ENCODE measurements around the gene CDKAL1.

Gene CDKAL1

GRCh38 chr6:21180155-21180554 lies 645.9 kb downstream of the CDKAL1 start:
- H2BK5ac ChIP-seq (ENCODE audit: low read depth, low read length, poor library complexity, severe bottlenecking) = no peak overlapping the region
- H2AFZ ChIP-seq (ENCODE audit: low read depth, low read length) = no peak overlapping the region
- H3K14ac ChIP-seq (ENCODE audit: low read length in 2 of 2) = no peak overlapping the region
- H3K9me3 ChIP-seq (ENCODE audit: control insufficient read depth, low read length) = peaks cover 5% of the 10 kb centered on the region
- no peak overlapping the region for H3K27ac ChIP-seq (ENCODE audit: low read length, poor library complexity, severe bottlenecking)
- no peak overlapping the region for H2BK12ac ChIP-seq (ENCODE audit: low read length in 2 of 2)
- H4K91ac ChIP-seq (ENCODE audit: low read length) = no peak overlapping the region
- no peak for DNase-seq
- no peak overlapping the region for H3K4ac ChIP-seq (ENCODE audit: low read depth in 1 of 2, low read length in 2 of 2)
- no peak overlapping the region for H3K9ac ChIP-seq (ENCODE audit: low read length)
- no peaks in the 10 kb centered on the region for H3K27me3 ChIP-seq (ENCODE audit: control insufficient read depth in 1 of 2, insufficient read depth in 1 of 2, low read length in 2 of 2)
- no peaks in the 10 kb centered on the region for H3K79me1 ChIP-seq (replicated peaks; ENCODE audit: low read length, poor library complexity, severe bottlenecking)
- no peak overlapping the region for H3K4me2 ChIP-seq (ENCODE audit: low read length, poor library complexity, severe bottlenecking)
- no peak overlapping the region for H2BK15ac ChIP-seq (ENCODE audit: low read depth, poor library complexity, severe bottlenecking)
- 100% methylated on average over 1 of the region's 1 CpG for WGBS
- H3K18ac ChIP-seq (ENCODE audit: low read depth in 1 of 2, low read length in 2 of 2) = no peak overlapping the region
- H2AK5ac ChIP-seq (ENCODE audit: low read length, severe bottlenecking) = no peak overlapping the region
- H3K4me1 ChIP-seq (ENCODE audit: control insufficient read depth, insufficient read depth, low read depth, low read length) = no peaks in the 10 kb centered on the region
- no peak overlapping the region for H3K23ac ChIP-seq (ENCODE audit: low read length in 2 of 2)
- H3K36me3 ChIP-seq (ENCODE audit: control insufficient read depth in 1 of 2, insufficient read depth in 2 of 2, low read depth in 1 of 2, low read length in 2 of 2) = no peaks in the 10 kb centered on the region
- H3K4me3 ChIP-seq (ENCODE audit: insufficient read depth in 1 of 2, low read depth in 1 of 2, low read length in 2 of 2) = no peak overlapping the region
- no peak overlapping the region for H2BK120ac ChIP-seq (ENCODE audit: low read depth, low read length)
- H4K8ac ChIP-seq (ENCODE audit: low read length) = no peak overlapping the region

DNA sequence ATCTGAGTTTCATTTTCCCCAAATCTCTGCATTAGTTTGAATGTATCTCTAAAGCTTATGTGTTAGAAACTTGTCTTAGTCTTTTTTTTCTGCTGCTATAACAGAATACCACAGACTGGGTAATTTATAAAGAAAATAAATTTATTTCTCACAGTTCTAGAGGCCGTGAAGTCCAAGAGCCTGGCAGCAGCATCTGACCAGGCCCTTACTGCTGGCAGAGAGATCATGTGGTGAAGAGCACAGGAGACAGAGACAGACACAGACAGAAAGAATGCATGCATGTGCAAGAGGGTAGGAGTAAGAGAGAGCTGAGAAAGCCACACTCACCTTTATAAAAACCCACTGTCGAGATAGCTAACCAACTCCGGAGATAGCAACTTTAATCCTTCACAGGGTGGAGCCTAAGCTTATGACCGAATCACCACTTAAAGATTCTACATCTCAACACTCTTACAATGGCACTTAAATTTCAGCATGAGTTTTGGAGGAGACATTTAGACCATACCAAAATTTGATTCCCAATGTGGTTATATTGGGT lies 646.6 kb downstream of the CDKAL1 start:
- H2AK5ac ChIP-seq (ENCODE audit: low read length, severe bottlenecking) = no peak overlapping the region
- H3K9me3 ChIP-seq (ENCODE audit: control insufficient read depth, low read length) = peaks cover 5% of the 10 kb centered on the region
- H2BK120ac ChIP-seq (ENCODE audit: low read depth, low read length) = no peak overlapping the region
- no peak overlapping the region for H3K27ac ChIP-seq (ENCODE audit: low read length, poor library complexity, severe bottlenecking)
- H2AFZ ChIP-seq (ENCODE audit: low read depth, low read length) = no peak overlapping the region
- no peak for DNase-seq
- no peaks in the 10 kb centered on the region for H3K4me1 ChIP-seq (ENCODE audit: control insufficient read depth, insufficient read depth, low read depth, low read length)
- H3K14ac ChIP-seq (ENCODE audit: low read length in 2 of 2) = no peak overlapping the region
- H2BK5ac ChIP-seq (ENCODE audit: low read depth, low read length, poor library complexity, severe bottlenecking) = no peak overlapping the region
- H2BK12ac ChIP-seq (ENCODE audit: low read length in 2 of 2) = no peak overlapping the region
- H4K8ac ChIP-seq (ENCODE audit: low read length) = no peak overlapping the region
- H3K36me3 ChIP-seq (ENCODE audit: control insufficient read depth in 1 of 2, insufficient read depth in 2 of 2, low read depth in 1 of 2, low read length in 2 of 2) = no peaks in the 10 kb centered on the region
- H3K23ac ChIP-seq (ENCODE audit: low read length in 2 of 2) = no peak overlapping the region
- H3K9ac ChIP-seq (ENCODE audit: low read length) = no peak overlapping the region
- H2BK15ac ChIP-seq (ENCODE audit: low read depth, poor library complexity, severe bottlenecking) = no peak overlapping the region
- H3K27me3 ChIP-seq (ENCODE audit: control insufficient read depth in 1 of 2, insufficient read depth in 1 of 2, low read length in 2 of 2) = no peaks in the 10 kb centered on the region
- no peak overlapping the region for H3K18ac ChIP-seq (ENCODE audit: low read depth in 1 of 2, low read length in 2 of 2)
- no peak overlapping the region for H4K91ac ChIP-seq (ENCODE audit: low read length)
- 96% methylated on average over 4 of the region's 4 CpGs for WGBS
- H3K4ac ChIP-seq (ENCODE audit: low read depth in 1 of 2, low read length in 2 of 2) = no peak overlapping the region
- no peaks in the 10 kb centered on the region for H3K79me1 ChIP-seq (replicated peaks; ENCODE audit: low read length, poor library complexity, severe bottlenecking)
- H3K4me3 ChIP-seq (ENCODE audit: insufficient read depth in 1 of 2, low read depth in 1 of 2, low read length in 2 of 2) = no peak overlapping the region
- no peak overlapping the region for H3K4me2 ChIP-seq (ENCODE audit: low read length, poor library complexity, severe bottlenecking)

- H2BK15ac ChIP-seq (ENCODE audit: low read depth, poor library complexity, severe bottlenecking) = no peak overlapping the region
- H4K91ac ChIP-seq (ENCODE audit: low read length) = no peak overlapping the region
- H3K4me2 ChIP-seq (ENCODE audit: low read length, poor library complexity, severe bottlenecking) = no peak overlapping the region
- no peak for DNase-seq
- H3K27ac ChIP-seq (ENCODE audit: low read length, poor library complexity, severe bottlenecking) = no peak overlapping the region
- H2AK5ac ChIP-seq (ENCODE audit: low read length, severe bottlenecking) = no peak overlapping the region
- H3K4ac ChIP-seq (ENCODE audit: low read depth in 1 of 2, low read length in 2 of 2) = no peak overlapping the region
- no peak overlapping the region for H3K9ac ChIP-seq (ENCODE audit: low read length)
- H3K18ac ChIP-seq (ENCODE audit: low read depth in 1 of 2, low read length in 2 of 2) = no peak overlapping the region
- no peaks in the 10 kb centered on the region for H3K36me3 ChIP-seq (ENCODE audit: control insufficient read depth in 1 of 2, insufficient read depth in 2 of 2, low read depth in 1 of 2, low read length in 2 of 2)
- peaks cover 5% of the 10 kb centered on the region for H3K9me3 ChIP-seq (ENCODE audit: control insufficient read depth, low read length)
- H3K14ac ChIP-seq (ENCODE audit: low read length in 2 of 2) = no peak overlapping the region
- H2BK5ac ChIP-seq (ENCODE audit: low read depth, low read length, poor library complexity, severe bottlenecking) = no peak overlapping the region
- H3K4me3 ChIP-seq (ENCODE audit: insufficient read depth in 1 of 2, low read depth in 1 of 2, low read length in 2 of 2) = no peak overlapping the region
- H2BK12ac ChIP-seq (ENCODE audit: low read length in 2 of 2) = no peak overlapping the region
- no peak overlapping the region for H2AFZ ChIP-seq (ENCODE audit: low read depth, low read length)
- H3K23ac ChIP-seq (ENCODE audit: low read length in 2 of 2) = no peak overlapping the region
- H3K4me1 ChIP-seq (ENCODE audit: control insufficient read depth, insufficient read depth, low read depth, low read length) = no peaks in the 10 kb centered on the region
- no peak overlapping the region for H4K8ac ChIP-seq (ENCODE audit: low read length)
- 100% methylated on average over 1 of the region's 1 CpG for WGBS
- H3K27me3 ChIP-seq (ENCODE audit: control insufficient read depth in 1 of 2, insufficient read depth in 1 of 2, low read length in 2 of 2) = no peaks in the 10 kb centered on the region
- H3K79me1 ChIP-seq (replicated peaks; ENCODE audit: low read length, poor library complexity, severe bottlenecking) = no peaks in the 10 kb centered on the region
- H2BK120ac ChIP-seq (ENCODE audit: low read depth, low read length) = no peak overlapping the region
Measured at GRCh38 chr6:21181866-21182265, 647.6 kb downstream of the CDKAL1 start.

DNA sequence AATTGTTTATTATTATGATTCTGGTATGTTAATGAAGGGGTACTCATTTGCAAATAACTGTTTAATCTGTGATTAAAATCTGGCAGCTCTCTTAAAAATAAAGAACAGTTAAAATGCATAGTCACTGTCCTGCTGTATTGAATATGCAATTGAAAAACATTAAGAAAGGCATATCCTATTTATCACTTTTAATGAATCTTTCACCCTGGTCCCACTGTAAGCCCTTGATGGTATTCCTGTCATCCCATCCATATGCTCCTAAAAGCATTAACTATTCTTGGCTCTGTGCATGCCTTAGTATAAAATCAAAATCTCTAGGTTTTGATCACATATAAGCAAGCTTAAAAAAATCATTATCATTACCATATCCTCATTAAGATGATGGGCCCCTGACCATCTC lies 648.3 kb downstream of the CDKAL1 start:
- Histone ChIP-seq H2BK5ac (ENCODE audit: low read depth, low read length, poor library complexity, severe bottlenecking) (no peak overlapping the region), H3K4me3 (ENCODE audit: insufficient read depth in 1 of 2, low read depth in 1 of 2, low read length in 2 of 2) (no peak overlapping the region), H3K9ac (ENCODE audit: low read length) (no peak overlapping the region), H3K27ac (ENCODE audit: low read length, poor library complexity, severe bottlenecking) (no peak overlapping the region), H3K4me2 (ENCODE audit: low read length, poor library complexity, severe bottlenecking) (no peak overlapping the region), H2BK12ac (ENCODE audit: low read length in 2 of 2) (no peak overlapping the region), H2AFZ (ENCODE audit: low read depth, low read length) (no peak overlapping the region), H3K27me3 (ENCODE audit: control insufficient read depth in 1 of 2, insufficient read depth in 1 of 2, low read length in 2 of 2) (no peaks in the 10 kb centered on the region), H2BK120ac (ENCODE audit: low read depth, low read length) (no peak overlapping the region), H3K18ac (ENCODE audit: low read depth in 1 of 2, low read length in 2 of 2) (no peak overlapping the region), H3K36me3 (ENCODE audit: control insufficient read depth in 1 of 2, insufficient read depth in 2 of 2, low read depth in 1 of 2, low read length in 2 of 2) (no peaks in the 10 kb centered on the region), H3K4ac (ENCODE audit: low read depth in 1 of 2, low read length in 2 of 2) (no peak overlapping the region), H4K8ac (ENCODE audit: low read length) (no peak overlapping the region), H2BK15ac (ENCODE audit: low read depth, poor library complexity, severe bottlenecking) (no peak overlapping the region), H3K4me1 (ENCODE audit: control insufficient read depth, insufficient read depth, low read depth, low read length) (no peaks in the 10 kb centered on the region), H3K79me1 (replicated peaks; ENCODE audit: low read length, poor library complexity, severe bottlenecking) (no peaks in the 10 kb centered on the region), H2AK5ac (ENCODE audit: low read length, severe bottlenecking) (no peak overlapping the region), H3K14ac (ENCODE audit: low read length in 2 of 2) (no peak overlapping the region), H3K23ac (ENCODE audit: low read length in 2 of 2) (no peak overlapping the region), H3K9me3 (ENCODE audit: control insufficient read depth, low read length) (peaks cover 5% of the 10 kb centered on the region), H4K91ac (ENCODE audit: low read length) (no peak overlapping the region)
- DNase-seq = no peak

All from mesenchymal stem cell (in vitro differentiated cells and primary cell).